GM21825 (cell line): Measurements from ENCODE around the gene HNRNPAB.

Experiments used
- ATAC-seq: cut with Tn5 transposase; IDR thresholded peaks from one replicate; pipeline ENCODE4 v1.9.1; 2021; ENCODE audit warnings: mild to moderate bottlenecking, moderate library complexity; ENCODE audit not compliant: unreplicated experiment

Gene HNRNPAB

DNA sequence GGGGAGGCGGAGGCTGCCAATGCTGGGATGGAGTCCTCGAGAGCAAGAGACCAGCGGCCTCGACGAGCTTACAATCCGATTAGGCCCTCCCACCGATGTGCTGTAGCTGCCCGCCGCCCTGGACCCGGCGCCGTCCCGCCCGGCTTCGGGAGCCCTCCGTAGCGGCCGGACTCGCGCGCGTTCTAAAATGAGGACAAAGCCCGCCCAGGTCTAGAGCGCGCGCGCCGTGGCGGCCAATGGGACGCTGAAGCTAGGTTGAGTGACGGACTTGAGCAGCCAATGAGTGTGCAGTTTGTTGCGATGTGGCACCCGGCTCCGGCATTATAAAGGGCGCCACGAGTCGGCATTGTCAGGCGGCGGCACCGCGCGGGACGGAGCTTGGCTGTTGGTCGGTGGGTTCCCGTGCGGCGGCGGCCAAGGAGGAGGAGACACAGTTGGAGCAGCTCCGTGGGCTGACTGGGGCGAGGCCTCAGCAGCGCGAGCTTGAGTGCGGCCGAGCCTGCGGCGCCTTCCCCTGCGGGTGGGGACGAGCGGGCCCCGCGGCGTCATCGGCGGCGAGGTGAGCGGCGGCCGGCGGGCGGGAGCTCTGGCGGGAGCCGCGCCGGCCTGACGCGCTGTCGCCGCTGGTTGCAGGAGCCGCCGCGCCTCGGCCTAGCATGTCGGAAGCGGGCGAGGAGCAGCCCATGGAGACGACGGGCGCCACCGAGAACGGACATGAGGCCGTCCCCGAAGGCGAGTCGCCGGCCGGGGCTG, at the start of gene HNRNPAB:
Gene HNRNPAB, plus strand, starts transcription at position 352 of the 753 bp plus-strand sequence. Its CDS starts 305 bp downstream, at position 657.
- peak; percentile 74 for ATAC-seq

DNA sequence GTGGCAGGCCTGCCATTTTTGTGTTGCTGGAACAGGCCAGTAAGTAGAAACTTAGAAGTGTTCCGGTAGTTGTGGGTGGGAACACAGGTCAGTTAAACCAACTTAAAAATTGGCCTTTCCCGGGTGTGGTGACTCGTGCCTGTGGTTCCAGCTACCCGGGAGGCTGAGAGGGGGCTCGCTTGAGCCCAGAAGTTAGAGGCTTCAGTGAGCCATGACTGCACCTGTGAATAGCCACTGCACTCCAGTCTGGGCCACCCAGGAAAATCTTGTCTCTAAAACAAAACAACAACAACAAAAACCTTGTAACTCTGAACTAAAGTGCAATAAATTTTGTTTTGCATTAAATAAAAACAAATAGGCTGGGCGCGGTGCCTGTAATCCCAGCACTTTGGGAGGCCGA, 49.3 kb upstream of the HNRNPAB start:
- no peak for ATAC-seq

DNA sequence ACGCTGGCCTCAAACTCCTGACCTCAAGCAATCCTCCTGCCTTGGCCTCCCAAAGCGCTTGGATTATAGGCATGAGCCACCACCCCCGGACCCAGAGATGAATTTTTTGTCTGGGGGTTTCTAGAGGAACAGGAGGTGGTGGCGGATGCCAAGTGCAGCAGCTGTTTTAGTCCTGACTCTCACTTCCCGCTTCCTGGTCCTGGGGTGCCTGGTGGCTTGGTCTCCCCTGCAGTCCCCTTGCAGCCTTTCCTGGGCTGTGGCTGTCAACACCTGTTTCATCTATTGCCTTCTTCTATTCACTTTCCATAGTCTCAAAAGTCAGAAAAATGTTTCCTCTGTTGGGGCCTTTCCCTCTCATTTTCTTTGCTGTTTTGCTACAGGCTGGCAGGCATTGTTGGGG, 44.2 kb upstream of the HNRNPAB start:
- no peak for ATAC-seq

- no peak for ATAC-seq
Observed at GRCh38 chr5:178162481-178162880, 41.9 kb upstream of the HNRNPAB start.

DNA sequence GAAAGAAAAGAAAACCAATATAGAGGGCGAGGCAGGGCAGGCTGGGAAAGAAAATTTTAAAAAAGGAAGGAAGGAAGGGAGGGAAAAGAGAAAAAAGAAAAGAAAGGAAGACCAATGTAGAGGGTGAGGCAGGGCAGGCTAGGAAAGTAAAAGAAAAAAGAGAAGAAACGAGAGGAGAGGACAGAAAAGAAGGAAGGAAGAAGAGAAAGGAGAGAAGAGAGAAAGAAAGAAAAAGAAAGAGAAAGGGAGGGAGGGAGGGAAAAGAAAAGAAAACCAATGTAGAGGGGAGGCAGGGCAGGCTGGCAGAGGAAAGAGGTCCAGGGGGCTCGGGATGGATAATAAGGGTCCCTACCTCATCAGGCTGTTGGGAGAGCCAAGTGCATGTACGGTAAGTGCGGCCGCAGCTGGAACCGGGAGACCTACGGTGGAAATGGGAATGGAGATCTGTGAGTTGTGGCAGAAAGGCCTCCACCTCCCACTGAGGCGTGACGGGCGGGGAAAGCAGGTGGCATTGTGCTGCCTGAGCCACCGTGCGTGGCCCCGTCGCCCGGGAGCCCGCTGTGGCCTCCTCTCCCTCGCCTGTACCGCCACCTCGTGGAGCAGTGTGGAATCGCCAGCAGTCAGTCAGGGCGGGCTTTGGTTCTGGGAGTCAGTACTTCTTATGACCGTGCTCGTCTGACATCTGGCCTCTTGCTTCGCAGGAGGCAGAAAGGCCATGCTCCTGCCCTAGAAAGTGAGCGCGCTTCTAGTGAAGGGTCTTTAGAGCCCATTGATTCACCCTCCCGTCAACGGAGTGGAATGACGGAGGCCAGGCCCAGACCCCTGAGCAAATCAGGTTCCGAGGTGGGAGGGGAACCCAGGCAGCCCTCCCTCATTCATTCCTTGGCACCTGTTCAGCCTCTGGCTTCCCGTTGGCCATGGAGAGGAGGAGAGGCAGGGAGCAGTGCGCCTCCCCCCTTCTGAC, 40.3 kb upstream of the HNRNPAB start:
- ATAC-seq, result peak; percentile 96

GRCh38 chr5:178165581-178165980, 38.8 kb upstream of the HNRNPAB start:
- ATAC-seq, result no peak

GRCh38 chr5:178170455-178170854, 33.9 kb upstream of the HNRNPAB start:
- ATAC-seq, result no peak

- ATAC-seq, result no peak
Observed at GRCh38 chr5:178174456-178174855, 29.9 kb upstream of the HNRNPAB start.

GRCh38 chr5:178176791-178177190, 27.5 kb upstream of the HNRNPAB start:
- ATAC-seq, result no peak

DNA sequence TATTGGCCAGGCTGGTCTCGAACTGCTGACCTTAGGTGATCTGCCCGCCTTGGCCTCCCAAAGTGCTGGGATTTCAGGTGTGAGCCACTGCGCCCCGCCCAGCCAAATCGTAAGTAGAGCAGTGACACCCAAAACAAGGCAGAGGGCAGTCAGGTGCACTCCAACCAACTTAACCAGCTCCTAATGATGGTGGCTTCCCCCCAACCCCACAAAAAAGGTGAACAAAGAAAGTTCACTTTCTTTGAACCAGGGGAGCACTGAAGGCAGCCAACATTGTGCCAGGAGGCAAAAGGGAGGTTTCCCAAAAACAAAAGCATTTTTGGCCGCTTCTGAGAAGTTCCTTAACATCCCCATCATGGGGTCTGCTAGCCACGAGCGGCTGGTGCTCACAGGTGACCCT, 26.8 kb upstream of the HNRNPAB start:
- ATAC-seq, result no peak

- no peak for ATAC-seq
Observed at GRCh38 chr5:178180141-178180863, 24.0 kb upstream of the HNRNPAB start.

GRCh38 chr5:178182158-178182876, 22.0 kb upstream of the HNRNPAB start:
- ATAC-seq, result no peak

GRCh38 chr5:178186427-178186826, 17.9 kb upstream of the HNRNPAB start:
- no peak for ATAC-seq

DNA sequence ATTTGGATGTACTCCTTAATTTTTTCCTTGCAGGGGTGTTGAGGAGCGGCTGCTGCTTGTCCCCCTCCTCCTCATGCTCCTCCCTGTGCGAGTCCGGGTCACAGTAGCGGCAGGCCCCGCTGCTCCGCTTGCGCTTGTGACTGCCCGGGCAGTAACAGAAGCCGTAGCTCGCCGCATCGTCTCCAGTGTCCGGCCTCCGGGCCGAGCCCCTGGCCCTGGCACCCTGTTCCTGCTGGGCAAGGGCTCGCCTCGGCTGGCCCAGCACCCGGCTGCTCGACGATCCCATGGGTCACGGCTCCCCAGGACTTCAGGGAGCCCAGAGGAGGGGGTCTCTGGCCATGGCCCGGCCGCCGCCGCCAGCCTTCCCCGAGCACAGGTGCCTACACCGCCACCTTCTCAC, 17.3 kb upstream of the HNRNPAB start, which contains the start of gene GMCL2:
Gene GMCL2, minus strand, starts transcription at position 358 of the 400 bp plus-strand sequence. Its CDS starts 72 bp downstream, at position 286.
- ATAC-seq, result no peak

GRCh38 chr5:178189433-178189832, 14.9 kb upstream of the HNRNPAB start:
- ATAC-seq, result no peak

DNA sequence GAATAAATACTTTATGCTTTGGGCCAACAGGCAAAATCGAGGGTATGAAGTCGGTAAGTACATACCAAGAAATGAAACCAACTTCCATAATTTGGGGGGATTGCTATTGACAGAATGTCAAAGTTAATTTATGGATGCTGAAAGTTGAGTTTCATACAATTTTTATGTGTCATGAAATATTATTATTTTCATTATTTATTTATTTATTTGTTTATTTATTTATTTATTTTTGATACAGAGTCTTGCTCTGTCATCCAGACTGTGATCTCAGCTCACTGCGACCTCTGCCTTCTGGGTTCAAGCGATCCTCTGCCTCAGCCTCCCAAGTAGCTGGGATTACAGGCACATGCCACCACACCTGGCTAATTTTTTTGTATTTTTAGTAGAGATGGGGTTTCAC, 12.7 kb upstream of the HNRNPAB start:
- ATAC-seq, result no peak

DNA sequence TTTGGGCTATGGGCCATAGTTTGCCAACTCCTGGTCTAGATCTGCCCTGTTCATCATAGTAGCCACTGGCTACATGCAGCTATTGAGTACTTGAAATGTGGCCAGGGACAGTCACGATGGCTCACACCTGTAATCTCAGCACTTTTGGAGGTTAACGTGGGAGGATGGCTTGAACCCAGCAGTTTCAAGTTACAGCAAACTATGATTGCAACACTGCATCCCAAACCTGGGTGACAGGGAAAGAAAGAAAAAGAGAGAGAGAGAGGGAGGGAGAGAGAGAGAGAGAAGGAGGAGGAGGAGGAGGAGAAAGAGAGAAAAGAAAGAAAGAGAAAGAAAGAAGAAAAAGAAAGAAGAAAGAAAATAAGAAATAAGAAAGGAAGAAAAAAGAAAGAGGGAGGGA, 12.1 kb upstream of the HNRNPAB start:
- no peak for ATAC-seq

GRCh38 chr5:178192787-178193186, 11.5 kb upstream of the HNRNPAB start:
- no peak for ATAC-seq

GRCh38 chr5:178193251-178193809, 11.0 kb upstream of the HNRNPAB start:
- ATAC-seq, result no peak

- no peak for ATAC-seq
Observed at GRCh38 chr5:178194026-178194425, 10.3 kb upstream of the HNRNPAB start.
